HG03280 (cell line): ENCODE results near the gene SPOCK2.

ENCODE experiments used
- ATAC-seq: cut with Tn5 transposase; IDR thresholded peaks from one replicate; pipeline ENCODE4 v1.9.1; 2021; ENCODE audit warnings: mild to moderate bottlenecking, moderate library complexity; ENCODE audit not compliant: unreplicated experiment

The SPOCK2 gene

DNA sequence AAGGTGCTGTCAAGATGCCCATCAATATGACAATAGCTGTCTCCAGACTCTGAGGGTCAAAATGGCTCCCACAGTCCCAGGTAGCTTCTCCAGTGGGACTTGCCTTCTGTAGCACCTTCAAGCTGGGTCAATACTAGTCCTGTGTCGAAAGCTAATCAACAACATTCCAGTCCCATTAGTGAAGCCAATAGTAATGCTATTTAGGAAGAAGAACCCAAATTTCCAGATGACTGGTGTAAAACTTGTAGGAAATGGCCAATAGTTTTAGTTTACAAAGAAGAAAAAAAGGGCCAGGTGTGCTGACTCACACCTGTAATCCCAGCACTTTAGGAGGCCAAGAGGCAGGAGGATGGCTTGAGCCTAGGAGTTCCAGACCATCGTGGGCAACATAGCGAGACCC, 2.0 kb upstream of the SPOCK2 start:
- ATAC-seq = no peak

DNA sequence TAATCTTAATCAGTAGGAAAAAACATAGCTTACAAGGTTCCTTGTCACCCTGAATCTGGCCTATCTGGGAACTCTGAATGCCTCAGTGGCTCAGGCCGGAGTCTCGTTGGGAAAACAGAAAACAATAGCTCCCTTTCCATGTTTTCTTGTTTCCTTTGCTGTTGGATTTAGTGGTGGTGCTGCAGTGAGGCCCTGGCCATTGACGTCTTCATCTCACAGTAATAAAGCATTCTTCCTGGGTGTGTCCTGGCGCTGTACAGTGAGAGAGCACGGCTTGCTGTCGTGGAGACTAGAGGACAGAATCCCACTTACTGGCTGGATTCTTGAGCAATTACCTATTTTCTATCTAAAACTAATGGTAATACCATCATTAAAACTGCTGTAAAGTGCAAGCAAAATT, 1.3 kb upstream of the SPOCK2 start:
- no peak for ATAC-seq

DNA sequence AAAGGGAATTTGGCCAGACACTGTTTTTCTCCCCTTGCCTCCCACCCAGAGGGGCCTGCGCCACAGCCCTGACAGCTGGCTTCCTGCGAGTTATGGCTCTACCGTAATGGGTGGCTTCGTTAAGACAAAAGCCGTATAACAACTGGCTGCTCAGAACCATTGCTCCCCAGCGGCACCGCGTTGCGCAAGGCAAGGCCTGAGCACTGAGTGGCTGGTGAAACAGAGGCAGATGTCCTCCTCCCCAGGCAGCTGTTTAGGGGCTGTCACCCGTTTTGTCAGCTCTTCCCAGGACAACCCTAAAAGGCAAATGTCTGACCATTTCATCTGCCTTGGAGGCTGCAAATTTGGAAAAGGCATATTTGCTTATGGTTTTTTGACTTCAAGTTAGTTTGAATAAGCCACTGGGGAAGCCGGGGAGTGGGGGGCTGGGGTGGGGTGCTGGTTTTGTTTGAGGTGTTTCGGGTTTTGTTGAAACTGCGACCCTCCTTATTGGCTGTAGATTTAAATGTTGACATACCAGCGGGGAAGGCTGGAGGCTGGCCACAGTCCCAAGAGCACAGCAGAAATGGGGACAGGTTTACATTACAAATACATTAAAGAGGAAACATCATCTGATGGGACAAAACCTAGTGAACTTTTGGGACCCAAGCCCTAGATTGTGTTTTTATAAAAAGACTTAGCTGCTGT, 681 bp upstream of the SPOCK2 start:
- no peak for ATAC-seq

DNA sequence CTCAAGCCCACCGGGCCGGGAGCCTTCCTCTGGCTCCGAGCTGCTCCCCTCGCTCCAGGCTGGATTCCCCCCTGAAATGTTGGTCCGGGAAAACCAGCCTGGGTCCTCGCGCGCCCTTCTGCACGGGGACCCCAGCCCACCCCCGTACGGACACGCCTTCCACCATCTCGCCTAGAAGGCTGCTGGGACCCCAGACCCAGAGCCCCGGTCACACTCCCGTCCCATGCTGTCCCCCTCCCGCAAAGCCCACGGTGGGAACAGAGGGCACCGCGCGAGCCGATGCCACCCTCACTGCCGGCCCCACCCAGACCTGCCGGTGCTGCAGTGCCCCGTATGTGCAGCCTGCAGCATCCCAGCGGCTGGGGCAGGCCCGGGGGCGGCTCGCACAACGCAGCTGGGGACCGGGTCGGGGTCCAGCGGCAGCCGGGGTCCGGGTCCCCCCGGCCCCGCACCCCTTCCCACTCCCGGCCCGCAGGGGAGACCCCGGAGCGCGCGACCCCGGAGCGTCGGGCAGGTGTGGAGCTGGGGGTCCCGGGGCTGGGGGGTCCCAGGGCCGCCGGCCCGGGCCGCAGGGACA, 871 bp downstream of the SPOCK2 start:
- no peak for ATAC-seq

DNA sequence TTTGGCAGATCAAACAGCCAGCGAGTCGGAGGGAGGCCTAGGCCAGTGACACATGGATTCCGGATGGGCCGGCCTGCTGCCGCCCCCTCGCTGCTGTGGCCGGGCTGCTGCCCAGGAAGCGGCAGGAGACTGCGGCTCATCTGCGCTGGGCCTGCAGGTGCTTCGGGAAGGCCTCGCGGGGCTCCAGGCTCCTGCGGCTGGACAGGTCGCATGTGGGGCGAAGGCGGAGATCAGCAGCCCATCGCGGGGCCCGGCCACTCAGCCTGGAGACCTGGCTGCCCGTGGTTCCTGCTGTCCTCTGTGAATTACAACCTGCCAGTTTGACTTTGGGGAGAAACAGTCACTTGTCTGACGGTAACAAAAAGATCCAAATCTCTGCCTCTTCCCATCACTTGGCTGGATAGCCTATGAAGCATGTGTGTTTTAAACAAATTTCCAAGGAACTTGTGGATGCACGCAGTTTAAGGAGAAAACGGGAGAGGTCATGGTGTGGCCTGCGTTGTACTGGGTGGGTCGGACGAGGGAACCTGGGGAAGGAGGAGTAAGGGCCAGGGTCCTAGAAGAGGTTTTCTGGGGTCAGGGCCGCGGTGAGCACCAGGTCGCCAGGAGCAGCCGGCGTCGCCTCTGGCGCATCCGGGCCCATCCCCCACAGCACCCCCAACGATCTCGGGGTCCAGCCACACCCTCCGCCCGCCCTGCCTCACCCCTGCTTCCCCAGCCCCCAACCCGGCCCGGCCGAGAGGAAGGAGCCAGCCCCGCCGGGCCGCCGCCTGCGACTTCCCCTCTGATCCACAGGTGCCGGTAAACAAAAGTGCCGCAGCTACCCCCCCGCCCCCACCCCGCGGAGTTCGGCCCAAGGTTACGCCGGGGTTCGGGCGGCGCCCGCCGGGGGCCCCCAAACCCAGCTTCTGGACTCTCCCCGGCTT, 1.6 kb downstream of the SPOCK2 start:
- no peak for ATAC-seq

DNA sequence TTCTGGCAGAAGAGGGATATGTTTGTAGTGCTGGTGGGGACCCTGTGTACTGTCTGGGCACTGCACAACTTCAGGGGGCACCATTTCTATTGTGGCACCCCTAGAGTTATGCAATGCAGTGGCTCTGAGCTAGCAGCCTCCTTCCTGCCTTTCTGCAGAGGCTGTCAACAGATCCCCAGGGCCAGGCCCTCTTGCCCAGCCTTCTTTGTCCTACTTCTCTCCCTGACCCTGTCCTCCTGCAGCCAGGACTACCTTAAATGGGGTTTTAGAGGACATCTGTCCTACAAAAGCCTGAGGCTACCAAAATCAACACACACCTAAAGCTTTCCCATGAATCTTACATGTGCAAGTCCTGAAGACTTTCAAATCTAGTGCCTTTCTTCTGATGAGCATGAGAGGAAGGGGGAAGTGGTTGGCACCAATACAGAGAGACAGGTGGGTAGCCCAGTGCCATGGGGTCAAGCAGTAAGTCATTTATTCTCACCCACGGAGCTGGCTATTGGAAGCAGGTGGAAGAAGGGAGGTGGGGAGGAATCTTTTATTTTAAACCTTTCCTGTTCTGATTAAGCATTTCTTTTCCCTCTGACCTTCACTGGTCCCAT, 2.4 kb downstream of the SPOCK2 start:
- ATAC-seq = no peak

DNA sequence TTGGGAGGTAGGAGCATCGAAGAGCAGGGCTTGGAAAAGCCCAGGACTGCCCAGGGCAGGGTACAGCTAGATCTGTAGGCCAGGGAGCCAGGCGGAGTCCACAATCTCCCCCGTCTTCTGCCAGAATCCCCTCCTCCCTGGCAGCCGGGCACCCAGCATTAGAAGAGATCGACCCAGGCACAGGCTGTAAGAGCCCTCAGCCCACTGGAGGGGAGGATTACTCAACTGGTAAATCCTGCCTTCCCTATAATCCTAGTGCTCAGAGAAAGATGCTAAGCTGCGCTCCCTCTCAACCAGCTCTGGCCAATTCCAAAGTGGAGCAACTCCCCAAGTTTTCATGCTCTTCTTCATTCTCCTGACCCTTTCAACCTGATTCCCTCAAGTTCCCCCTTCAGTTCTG, 3.2 kb downstream of the SPOCK2 start:
- no peak for ATAC-seq

DNA sequence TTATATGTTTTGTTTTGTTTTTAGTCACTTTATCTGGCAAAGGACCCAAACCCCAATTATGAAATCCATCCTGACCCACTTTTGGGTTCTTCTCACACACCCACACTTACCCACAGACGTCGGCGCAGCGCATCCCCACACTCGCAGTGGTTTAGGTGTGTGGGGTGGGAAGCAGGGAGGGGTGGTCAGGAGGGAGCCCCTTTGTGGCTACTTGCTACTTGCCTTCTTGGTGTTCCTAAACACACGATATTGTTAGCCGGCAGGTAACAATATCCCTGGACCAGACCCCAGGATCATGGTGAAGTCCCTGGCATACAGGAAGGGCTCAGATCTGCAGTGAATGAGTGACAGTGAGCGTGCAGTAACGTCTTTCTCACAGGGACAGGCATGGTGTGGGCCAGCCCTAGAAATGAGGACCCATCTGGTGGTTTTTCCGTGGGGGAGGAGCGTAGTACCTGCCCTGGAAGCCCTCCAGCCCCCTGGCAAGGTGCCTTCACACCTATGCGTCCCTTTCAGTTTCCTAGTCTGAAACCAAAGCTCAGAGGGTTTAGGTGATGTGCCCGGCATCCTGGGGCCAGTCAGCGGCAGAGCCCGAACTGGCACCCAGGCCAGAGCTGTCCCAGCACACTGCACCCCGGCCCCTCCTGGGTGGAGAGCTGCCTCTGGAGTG, 4.4 kb downstream of the SPOCK2 start:
- ATAC-seq = no peak

DNA sequence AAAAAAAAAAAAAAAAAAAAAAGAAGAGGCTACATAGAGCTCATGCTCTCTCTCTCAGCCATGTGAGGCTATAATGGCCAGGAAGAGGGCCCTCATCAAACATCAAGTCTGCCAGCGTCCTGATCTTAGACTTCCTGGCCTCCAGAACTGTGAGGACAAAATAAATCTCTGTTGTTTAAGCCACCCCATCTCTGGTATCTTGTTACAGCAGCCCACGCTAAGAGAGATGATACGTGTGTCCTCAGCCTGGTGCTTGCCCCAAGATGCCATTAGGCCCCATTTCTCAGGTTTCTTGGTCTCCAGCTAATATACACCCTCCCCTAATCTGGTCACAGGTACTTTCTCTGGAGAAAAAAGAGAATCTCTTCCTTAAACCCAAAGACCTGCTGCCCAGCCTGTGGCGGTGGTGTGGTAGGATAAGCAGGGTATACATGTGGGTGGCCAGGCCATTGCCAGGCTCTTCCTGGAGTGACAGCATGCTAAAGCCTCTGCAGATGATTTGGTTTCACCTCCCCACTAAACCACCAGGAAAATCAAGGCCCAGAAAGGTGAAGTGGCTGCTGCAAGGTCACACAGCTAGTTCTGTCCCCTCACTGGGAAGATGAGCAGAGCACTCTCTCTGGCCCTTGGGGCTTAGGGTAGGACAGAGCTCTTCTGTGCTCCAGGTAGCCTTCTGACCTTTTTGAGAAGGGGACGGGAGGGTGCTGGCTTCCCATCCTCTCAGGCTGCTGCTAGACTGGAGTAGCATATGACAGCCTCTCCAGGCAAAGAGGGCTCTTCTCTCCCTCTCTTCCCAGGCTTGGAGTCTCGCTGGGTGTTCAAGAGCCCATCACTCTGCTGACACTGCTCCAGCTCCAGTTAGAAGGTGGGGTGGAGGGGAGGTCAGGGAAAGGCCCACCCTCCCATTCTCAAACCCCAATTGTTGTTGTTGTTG, 5.2 kb downstream of the SPOCK2 start:
- ATAC-seq = no peak

DNA sequence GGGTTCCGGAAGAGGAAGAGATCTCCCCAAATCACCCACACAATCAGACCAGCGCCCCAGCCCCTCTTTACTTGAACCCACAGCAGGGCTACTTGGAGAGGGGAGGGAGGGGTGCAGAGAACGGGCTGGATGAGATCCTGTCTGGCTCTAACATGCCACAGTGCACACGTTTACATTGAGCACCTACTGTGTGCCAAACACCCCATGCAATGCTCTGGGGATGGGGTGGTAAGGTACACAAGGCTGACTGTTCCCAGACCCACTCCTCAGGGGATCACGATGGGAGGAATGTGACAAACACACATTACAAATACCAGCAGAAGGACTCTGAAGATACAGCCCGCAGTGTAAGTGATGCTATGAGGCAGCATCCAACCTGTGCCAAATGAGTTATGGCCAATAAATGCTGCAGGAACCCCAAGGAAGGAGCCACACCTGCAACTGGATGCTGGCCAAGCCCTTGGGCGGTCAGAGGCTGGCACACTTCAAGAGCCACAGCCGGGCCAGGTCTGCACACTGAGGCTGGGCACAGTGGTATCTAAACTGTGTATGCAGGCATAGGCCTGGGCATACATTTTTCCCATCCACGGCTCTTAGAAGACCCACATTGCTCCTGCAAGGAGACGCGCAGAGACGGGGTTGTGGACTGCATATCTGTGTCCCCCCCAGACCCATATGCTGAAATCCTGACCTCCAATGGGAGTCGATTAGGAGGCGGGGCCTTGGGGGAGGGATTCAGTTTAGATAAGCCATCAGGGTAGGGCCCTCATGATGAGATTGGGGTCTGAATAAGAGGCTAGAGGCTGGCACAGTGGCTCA, 6.4 kb downstream of the SPOCK2 start:
- no peak for ATAC-seq

DNA sequence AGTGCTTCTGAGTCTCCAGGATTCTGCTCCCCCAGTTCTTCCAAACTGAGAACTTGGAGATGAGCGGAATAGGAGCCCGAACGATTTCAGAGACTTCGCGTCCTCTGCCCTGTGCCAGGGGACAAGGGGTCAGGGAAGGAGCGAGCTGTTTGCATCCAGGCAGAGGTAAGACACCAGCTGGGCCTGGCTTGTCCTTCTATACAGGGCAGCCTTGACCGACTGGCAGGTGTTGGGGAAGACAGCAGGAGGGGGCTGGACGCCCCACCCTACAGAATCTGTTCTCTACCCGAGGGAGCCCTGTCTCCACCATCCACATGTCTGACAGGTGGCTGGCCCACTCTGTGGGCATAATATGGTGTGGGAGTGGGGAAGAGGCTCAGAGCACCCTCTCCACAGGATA, 7.1 kb downstream of the SPOCK2 start:
- no peak for ATAC-seq

DNA sequence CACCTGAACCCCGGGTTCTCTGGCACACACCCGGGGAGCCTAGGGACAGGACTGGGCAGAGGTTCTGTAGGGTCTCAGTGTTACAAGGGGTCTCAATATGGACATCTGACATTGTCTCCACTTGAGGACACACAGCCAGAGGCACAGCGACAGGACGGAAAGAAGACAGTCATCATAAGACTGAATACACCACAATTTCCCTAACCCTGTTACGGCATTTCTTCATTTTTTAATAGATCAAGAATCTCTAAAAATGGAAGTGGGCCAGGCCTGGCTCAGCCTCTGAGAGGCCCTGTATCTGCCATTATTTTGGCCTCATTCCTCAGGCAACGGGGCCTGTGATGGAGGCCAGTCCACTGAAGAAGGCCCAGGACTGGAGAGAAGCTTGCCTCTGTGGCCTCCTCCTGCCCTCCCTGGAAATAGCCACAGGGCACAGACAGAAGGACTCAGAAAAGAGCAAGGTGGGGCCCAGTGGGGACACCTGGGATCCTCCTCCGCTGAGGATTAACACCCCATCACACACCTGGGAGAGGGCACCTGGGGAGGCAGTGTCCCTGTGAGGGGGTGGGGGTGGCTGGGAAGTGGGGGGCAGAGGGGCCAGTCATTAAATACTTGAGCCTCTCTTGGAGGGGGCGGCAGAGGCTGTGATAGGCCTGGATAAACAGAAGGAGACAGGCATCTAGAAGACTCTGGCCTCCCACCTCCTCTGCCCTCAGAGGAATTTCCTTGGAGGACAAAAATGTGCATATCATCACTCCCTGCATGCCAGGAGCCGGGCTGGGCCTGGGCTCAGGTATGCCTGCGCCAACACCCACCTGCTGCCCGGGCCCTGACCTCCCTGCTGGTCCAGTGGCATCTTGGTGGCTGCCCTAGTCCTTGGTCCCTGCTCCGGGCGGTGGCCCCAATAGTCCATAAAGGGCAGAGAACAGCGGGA, 8.0 kb downstream of the SPOCK2 start:
- no peak for ATAC-seq

DNA sequence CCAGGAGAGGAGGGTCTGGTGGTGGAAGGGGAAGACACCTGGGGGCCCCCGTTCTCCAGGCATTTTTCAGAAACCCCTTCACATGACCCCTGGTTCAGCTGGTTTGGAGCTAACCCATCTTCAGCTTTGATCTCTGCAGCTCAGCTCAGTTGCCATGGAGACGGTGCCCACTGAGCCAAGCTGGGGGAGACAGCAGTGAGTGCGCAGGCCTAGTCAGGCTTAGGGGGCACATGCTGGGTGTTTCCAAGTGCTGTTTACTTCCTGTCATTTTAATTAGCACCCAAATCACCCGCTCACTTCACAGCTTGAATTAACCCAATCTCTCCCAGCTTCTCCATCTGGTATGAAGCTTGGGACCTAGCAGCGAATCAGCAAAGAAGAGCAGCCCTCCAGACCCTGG, 9.0 kb downstream of the SPOCK2 start:
- ATAC-seq = no peak

DNA sequence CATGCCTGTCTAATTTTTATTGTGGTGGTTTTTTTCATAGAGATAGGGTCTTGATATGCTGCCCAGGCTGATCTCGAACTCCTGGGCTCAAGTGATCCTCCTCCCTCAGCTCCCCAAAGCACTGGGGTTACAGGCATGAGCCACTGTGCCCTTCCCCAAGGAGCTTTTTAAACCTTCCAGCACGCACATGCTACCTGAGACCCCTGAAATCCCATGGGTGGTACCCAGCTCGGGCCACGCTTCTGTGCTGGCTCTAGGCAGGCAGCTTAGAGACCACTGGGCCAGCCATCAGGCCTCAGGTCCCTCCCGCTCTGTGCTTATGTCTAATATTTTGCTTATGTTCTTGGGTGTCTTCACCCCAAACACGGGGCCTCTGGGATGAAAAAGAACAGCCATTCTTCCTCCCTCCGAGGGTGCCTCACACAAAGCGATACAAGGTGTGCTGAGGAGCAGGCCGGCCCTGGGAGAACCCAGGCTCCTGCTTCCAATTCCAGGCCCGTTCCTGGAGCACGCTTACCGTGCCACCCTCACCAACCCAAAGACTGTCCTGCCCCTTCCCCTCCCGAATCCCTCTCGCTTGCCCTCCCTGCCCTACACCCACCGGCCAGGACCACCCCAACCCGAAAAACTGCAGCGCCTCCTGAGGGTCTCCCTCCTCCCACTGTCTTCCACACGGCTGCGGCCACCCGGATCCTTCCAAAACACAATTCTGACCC, 10.9 kb downstream of the SPOCK2 start:
- ATAC-seq = no peak

DNA sequence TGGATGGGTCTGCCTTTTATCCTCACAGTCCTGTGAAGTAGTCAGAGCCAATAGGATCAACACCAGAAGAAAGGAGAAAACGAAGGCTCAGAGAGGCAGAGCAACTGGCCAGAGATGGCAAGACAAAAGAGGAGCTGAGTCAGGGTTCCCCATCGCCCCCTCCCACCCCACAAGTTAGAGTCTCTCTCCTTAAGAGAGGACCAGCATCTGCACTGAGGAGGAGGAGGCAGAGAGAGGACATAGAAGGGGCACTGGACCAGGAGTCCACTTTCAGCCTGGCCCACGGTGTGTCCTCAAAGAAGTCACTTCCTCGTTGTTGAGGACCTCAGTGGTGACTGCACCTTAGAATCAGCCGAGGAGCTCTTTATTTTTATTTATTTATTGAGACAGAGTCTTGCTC, 11.6 kb downstream of the SPOCK2 start:
- no peak for ATAC-seq

DNA sequence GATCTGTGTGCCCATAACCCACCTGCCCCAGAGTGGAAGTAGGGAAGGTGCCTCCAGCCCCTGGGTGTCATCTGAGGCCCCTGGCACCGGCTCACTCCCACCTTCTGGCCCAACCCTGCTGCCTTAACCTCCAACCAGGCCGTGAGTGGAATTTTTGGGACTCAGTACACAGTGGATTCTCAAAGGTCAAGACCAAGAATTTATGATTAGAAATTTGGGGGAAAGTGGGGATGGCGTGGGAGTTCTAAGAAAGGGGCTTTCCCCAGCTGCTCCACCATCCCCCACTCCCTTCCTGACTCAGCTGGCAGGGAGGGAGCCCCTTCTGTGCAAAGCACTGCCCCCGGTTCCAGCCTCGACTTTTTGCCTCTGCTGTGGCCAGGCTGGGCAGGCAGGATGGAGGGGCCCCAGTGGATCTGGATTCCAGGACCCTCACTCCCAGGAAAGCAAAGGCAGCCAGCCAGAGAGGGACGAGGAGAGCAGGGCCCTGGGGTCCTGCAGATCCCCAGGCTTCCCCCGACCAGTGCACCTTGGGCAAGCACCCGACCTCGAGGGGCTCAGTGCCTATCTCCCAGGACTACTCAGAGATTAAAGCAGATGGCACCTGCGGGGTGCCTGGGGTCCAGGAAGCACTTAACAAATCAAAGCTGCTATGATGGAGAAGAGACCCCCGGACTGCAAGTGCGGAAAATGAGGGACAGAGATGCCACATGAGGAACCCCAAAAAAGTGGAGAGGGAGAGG, 12.8 kb downstream of the SPOCK2 start:
- no peak for ATAC-seq
